Fibroblast of pulmonary artery (primary cell): ENCODE data around the gene MTR.

Experiments used
- DNase-seq: peaks from one replicate; pipeline ENCODE4 v3.0.0-alpha.2; 2010; ENCODE audit warnings: low read depth
- H3K4me3 ChIP-seq: replicated peaks from 2 replicates; pipeline ENCODE4 v1.5.1; 2011; ENCODE audit warnings: low read depth, mild to moderate bottlenecking, control low read depth, low read length, moderate library complexity
- TF ChIP-seq, protein P1 (sequence below): IDR thresholded peaks from 2 replicates; pipeline ENCODE4 v1.5.1; 2011; ENCODE audit warnings: mild to moderate bottlenecking, control low read depth, low read length, inconsistent platforms; ENCODE audit errors: missing control alignments

MTR gene

DNA sequence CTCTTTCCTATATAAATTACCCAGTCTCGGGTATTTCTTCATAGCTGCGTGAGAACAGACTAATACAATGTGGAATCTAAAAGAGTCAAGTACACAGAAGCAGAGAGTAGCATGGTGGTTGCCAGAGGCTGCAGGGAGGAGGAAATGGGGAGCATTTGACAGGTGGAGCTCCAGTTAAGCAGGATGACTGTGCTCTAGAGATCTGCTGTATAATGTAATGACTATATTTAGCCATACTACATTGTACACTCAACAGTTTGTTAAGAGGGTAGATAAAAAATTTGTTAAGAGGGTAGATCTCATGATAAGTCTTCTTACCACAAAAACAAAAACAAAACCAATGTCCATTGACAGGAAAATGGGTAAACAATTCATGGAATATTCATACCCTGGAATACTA, 127.1 kb downstream of the MTR start:
- H3K4me3 ChIP-seq: no peak overlapping the region

GRCh38 chr1:236925386-236925785, 130.3 kb downstream of the MTR start:
- H3K4me3 ChIP-seq: no peak overlapping the region
- DNase-seq: no peak

More for the DNA sequence above, 127.1 kb downstream of the MTR start:
- DNase-seq: no peak
- TF ChIP-seq, protein P1, sequence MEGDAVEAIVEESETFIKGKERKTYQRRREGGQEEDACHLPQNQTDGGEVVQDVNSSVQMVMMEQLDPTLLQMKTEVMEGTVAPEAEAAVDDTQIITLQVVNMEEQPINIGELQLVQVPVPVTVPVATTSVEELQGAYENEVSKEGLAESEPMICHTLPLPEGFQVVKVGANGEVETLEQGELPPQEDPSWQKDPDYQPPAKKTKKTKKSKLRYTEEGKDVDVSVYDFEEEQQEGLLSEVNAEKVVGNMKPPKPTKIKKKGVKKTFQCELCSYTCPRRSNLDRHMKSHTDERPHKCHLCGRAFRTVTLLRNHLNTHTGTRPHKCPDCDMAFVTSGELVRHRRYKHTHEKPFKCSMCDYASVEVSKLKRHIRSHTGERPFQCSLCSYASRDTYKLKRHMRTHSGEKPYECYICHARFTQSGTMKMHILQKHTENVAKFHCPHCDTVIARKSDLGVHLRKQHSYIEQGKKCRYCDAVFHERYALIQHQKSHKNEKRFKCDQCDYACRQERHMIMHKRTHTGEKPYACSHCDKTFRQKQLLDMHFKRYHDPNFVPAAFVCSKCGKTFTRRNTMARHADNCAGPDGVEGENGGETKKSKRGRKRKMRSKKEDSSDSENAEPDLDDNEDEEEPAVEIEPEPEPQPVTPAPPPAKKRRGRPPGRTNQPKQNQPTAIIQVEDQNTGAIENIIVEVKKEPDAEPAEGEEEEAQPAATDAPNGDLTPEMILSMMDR: no peak

DNA sequence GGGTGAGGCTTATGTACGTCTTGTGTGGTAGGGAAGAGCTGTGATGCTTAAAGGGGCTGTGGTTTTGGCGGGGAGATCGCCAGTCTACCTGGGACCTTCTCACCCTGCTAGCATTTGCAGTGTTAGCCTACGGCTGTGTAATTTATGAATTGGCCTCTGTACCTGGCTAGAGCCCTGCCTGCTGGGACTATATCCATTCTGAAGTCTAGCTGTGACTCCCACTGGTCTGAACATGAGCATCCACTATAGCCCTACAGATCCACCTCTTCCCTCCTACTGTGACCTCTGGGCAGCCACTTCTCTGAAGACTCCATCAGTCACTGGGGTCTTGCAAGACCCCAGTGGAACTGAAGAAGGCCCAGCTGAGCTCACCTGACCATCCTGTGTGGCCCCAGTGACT, 135.4 kb downstream of the MTR start:
- DNase-seq: no peak
- no peak overlapping the region for H3K4me3 ChIP-seq
- TF ChIP-seq, protein P1: no peak

More at GRCh38 chr1:236925386-236925785, 130.3 kb downstream of the MTR start:
- TF ChIP-seq, protein P1: no peak

DNA sequence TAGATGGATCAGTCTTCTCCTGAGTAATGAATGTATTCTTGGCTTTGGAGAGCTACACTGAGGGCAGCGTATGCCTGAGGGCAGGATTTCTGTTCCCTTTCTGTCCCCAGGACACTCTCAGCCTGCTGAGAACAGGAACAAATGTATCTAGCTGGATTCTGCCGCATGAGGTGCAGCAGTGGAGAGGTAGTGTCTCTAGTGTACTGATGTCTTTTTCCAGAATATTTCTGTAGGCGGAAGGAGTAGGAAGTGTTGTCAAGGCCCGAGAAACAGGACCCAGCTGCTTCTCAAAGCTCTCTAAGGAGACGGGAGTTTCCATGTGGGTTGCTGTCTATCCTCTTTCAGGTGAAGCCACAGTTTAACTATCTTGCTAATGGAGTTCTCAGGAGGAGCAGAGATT, 143.7 kb downstream of the MTR start:
- no peak overlapping the region for H3K4me3 ChIP-seq
- TF ChIP-seq, protein P1: no peak
- DNase-seq: no peak

- TF ChIP-seq, protein P1: no peak
- H3K4me3 ChIP-seq: no peak overlapping the region
- DNase-seq: no peak
These were observed 147.3 kb downstream of the MTR start for GRCh38 chr1:236942431-236942830.

- H3K4me3 ChIP-seq: no peak overlapping the region
- no peak for DNase-seq
- TF ChIP-seq, protein P1: no peak
These were observed 149.5 kb downstream of the MTR start for GRCh38 chr1:236944556-236944955.

DNA sequence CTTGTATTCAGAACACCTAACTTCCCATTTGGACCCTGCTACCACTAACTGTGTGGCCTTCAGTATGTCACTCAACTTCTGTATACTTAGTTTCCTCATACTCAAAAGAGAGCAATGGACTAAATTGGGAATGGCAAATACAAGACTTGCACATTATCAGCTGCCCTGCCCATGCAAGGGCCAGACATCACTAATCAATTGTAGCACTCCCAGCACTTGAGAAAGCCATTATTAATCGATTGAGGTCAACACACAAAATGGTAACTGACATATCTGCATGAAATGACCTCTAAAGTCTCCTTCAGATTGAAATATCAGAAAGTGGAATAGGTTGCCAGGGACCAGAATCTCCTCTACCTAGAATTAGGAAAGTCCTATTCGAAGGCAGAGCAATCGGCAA, 149.9 kb downstream of the MTR start:
- TF ChIP-seq, protein P1: no peak
- no peak for DNase-seq
- H3K4me3 ChIP-seq: no peak overlapping the region
